Left colon (tissue), 2 donors: Measurements from ENCODE around the gene ECSIT. TPM values are rescaled to one million over a fixed set of nuclear protein-coding genes. Genes with fewer than 3 reads are reported as not detected.
A peak's percentile ranks its signal among the peaks of the same experiment; 100 is the strongest.

ENCODE experiments used
- ATAC-seq: fragments of 200-7000 bp; cut with Tn5 transposase; one replicate; pipeline ENCODE4 v1.9.1; 2020; ENCODE audit warnings: mild to moderate bottlenecking, moderate library complexity
- DNase-seq, 2 donors: peaks; one replicate each; pipeline ENCODE4 v3.0.0-alpha.2; 2020
- intact Hi-C, 2 donors: fragments of 100-400 bp; cut with DNase I in 1 of 2; cut with micrococcal nuclease in 1 of 2; formaldehyde crosslinking; loops; one replicate each; pipeline versions ENCODE4 v1.11.2 to v1.14.0; 2022; cut with DNase I, micrococcal nuclease
- total RNA-seq, 2 donors: library from RNA; stranded (reverse); fragmentation: NEBNext Ultra II Directional; extraction: Animal tissue kit (Norgen Biotek cat#: 25700); gene quantifications; one replicate each; pipeline ENCODE4 v1.2.1, GENCODE V29; 2021
- donor health status: DM: no; HTN: no; CAD: no.
- donor health status: DM: yes; HTN: yes; CAD: no.

The ECSIT gene
- total RNA-seq, 2 donors from 2014 or later = 52.8 to 64.5 TPM

- peak; percentile 18 for ATAC-seq
- intact Hi-C loops = no loop called here
- DNase-seq = no peak
Observed at GRCh38 chr19:11552666-11553372, 23.9 kb upstream of the ECSIT start.

- intact Hi-C loops = no loop called here
- ATAC-seq (peak; percentile 56), DNase-seq (peak in 1 of 2 donors; percentile 24)
Observed at GRCh38 chr19:11551603-11552235, 22.8 kb upstream of the ECSIT start.

DNA sequence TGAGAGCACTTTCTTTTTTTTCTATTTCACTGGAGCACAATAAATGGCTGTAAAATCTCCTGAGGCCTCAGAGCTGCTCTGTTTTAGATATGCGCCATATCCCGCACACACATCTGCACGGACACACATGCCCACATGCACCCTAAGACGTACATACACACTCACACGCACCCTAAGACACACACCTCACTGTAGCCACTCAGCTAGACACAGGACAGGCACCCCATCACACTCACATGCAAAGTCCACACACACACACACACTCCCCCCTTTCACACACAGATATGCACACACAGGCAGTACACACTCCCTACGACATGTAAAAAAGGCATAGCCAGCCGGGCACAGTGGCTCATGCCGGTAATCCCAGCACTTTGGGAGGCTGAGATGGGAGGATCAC lies 21.3 kb upstream of the ECSIT start:
- intact Hi-C loops = no loop called here

GRCh38 chr19:11549386-11549953 lies 20.5 kb upstream of the ECSIT start:
- intact Hi-C loops = no loop called here
- no peak for ATAC-seq
- no peak for DNase-seq

More for the DNA sequence above, 21.3 kb upstream of the ECSIT start:
- ATAC-seq = no peak
- DNase-seq = no peak

DNA sequence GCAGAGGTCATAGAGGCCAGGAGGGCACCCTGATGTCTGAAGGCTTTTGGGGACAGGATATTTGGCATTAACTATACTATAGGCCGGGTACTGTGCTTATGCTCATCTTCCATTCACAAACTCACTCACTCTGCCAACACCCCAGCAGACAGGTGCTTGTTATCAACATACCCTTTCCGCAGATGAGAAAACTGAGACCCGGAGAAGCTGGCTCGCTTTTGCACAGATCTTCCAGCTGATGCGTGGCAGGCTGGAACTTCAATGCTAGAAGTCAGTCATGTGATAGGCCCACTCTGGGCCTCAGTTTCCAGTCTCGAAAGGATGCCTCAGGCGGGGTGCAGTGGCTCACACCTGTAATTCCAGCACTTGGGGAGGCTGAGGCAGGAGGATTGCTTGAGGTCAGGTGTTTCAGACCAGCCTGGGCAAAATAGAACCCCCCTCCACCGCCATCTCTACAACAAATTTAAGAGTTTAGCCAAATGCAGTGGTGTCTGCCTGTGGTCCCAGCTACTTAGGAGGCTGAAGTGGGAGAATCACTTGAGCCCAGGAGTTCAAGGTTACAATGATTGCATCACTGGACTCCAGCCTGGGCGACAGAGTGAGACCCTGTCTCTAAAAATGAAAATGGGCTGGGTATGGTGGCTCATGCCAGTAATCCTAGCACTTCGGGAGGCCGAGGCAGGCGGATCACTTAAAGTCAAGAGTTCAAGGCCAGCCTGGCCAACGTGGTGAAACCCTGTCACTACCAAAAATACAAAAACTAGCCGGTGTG lies 19.2 kb upstream of the ECSIT start:
- intact Hi-C loops = no loop called here
- no peak for DNase-seq
- no peak for ATAC-seq

DNA sequence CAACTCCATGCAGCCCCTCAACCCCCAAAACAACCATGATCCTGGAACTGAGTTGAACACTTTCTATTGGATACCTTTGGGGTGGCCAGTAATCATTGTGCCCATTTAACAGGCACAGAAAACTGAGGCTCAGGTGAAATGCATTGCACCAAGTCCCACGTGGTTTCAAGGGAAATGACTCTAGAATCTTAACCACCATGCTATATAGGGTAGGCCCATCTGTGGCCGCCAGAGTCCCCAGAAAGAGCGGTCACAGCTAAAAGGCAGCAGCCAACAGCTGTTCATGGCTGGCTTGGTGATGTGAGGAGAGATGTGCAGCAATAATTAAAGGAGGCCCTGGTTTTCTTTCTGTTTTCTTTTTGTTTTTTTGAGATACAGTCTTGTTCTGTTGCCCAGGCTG lies 12.3 kb upstream of the ECSIT start:
- intact Hi-C loops = no loop called here
- no peak for DNase-seq
- no peak for ATAC-seq

- no peak for DNase-seq
- intact Hi-C loops = no loop called here
Observed at GRCh38 chr19:11540645-11541044, 11.7 kb upstream of the ECSIT start.

GRCh38 chr19:11539495-11540365 lies 10.8 kb upstream of the ECSIT start:
- peak; percentile 26 to 63 for DNase-seq
- ATAC-seq = peak; percentile 16
- intact Hi-C loops = no loop called here

More at GRCh38 chr19:11540645-11541044, 11.7 kb upstream of the ECSIT start:
- ATAC-seq = no peak

- ATAC-seq (peak; percentile 21), DNase-seq (peak; percentile 43 to 83)
- intact Hi-C loops = no loop called here
Observed at GRCh38 chr19:11538232-11539036, 9.5 kb upstream of the ECSIT start, which contains the start of gene CNN1. CNN1 (plus strand) TSS chr19:11538851; CDS start chr19:11538928, 77 bp downstream.

DNA sequence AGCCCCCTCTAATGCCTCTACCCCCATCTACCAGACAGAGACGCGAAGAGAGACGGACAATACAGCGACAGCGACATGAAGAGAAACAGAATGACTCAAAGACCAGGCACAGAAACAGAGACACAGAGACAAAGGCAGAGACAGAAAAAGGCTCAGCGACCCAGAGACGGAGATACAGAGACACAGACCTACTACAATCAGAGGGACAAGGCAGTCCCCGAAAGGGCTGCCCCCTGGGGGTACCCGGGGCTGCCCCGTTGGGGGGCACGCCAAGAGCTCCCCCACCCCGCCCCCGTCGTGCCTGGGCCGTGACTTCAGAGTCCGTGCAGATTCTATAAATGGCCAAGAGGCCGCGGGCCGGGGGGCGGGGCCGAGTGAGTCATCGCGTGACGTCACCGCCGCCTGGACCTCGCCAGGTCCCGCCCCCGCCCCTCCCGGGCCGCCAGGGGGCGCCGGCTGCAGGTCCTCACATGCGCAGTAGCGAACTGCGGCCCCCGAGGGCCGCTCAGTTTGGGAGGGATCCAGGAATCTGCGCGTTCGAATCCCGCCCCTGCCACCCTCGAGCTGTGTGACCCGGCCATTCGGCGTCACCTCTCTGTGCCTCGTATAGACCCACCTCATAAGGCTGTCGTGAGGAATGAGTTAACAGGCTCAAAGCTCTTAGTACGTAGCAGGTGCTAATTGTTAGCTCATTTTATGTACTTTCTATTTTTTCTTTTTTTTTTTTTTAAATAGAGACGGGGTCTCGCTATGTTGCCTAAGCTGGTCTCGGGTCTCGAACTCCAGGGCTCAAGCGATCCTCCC lies 7.1 kb upstream of the ECSIT start:
- DNase-seq = peak; percentile 80 to 92
- ATAC-seq = peak; percentile 88
- intact Hi-C loops = no loop called here

- intact Hi-C loops = no loop called here
- no peak for ATAC-seq
- no peak for DNase-seq
Observed at GRCh38 chr19:11534948-11535347, 6.0 kb upstream of the ECSIT start.

DNA sequence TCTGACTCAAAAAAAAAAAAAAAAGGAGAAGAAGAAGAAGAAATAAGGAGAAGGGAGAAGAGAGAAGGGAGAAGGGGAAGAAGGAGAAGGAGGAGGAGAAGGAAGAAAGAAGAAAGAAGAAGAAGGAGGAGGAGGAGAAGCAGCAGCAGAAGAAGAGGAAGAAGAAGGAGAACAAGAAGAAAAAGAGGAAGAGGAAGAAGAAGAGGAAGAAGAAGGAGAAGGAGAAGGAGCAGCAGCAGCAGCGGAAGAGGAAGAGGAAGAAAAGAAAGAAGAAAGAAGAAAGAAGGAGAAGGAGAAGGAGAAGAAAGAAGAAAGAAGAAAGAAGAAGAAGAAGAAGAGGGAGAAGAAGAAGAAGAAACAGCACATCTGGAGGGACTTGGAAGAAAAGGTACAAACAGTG lies 5.6 kb upstream of the ECSIT start:
- DNase-seq (no peak), ATAC-seq (no peak)
- intact Hi-C loops = no loop called here

GRCh38 chr19:11530432-11530831 lies 1.5 kb upstream of the ECSIT start:
- DNase-seq (peak; percentile 77 to 87), ATAC-seq (peak; percentile 46)
- intact Hi-C loops = no loop called here

- DNase-seq = no peak
- intact Hi-C loops = no loop called here
- ATAC-seq = no peak
Observed at GRCh38 chr19:11519138-11519537, 9.8 kb downstream of the ECSIT start.

DNA sequence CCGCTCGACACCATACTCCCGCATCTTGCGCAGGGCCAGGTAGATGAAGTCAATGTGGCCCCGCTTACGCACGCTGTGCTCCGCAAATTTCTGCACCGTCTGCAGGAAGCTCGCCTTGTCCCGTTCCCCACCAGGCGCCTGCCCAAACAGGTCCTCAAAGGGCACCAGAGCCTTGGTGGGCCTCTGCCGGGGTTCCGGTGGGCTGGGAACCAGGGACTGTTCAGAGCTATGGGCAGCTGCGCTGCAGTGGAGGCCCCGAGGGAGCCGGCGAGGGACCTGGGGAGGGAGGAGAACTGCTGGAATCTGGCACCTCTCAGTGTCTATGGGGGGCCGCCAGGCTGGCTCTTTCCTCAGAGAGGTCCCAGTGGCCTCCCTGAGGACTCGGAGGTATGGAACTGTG lies 15.0 kb downstream of the ECSIT start:
- ATAC-seq (no peak), DNase-seq (no peak)
- intact Hi-C loops = no loop called here

DNA sequence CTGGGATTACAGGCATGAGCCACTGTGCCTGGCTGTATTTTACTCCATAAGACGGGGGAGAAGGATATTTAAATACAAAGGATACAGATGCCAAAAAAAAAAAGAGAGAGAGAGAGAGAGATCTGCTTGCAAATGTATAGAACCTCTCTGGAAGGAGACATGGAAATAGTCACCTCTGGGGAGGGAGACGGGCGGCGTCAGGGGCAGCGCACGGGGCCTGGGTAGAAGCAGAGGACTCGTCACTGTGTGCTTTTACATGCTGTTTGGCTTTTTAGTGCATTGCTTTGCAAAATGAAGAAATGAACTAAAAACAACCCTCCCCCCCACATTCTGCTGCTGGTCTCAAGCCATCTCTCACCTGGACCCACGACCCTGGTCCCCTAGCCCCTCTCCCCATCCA lies 18.5 kb downstream of the ECSIT start:
- DNase-seq (no peak), ATAC-seq (no peak)
- intact Hi-C loops = no loop called here
